Measurements from ENCODE around the gene DIRAS3.

Gene DIRAS3

DNA sequence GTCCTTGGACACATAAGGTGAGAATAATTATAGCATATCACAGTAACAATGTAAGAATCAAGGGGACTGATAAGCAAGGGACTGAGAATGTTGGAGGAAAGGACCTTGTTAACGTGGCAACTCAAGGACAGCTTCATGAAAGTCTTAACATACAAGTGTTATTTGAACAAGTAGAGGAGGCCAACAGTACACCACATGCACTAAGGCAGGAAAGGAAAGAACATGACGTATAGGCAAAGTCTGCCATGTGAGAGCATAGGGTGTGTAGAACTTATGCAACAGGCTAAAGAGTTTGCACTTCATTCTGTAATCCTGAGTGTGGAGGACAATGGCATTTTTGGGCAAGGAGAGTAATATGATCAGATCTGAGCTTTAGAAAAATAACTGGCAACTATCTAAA is 33.3 kb upstream of the DIRAS3 start:
- Histone ChIP-seq H2BK12ac (ENCODE audit: low read length in 2 of 2) (no peak overlapping the region), H2BK15ac (ENCODE audit: low read depth, poor library complexity, severe bottlenecking) (no peak overlapping the region), H4K91ac (ENCODE audit: low read length) (no peak overlapping the region), H3K4me1 (ENCODE audit: control insufficient read depth, insufficient read depth, low read depth, low read length) (no peaks in the 10 kb centered on the region), H2BK120ac (ENCODE audit: low read depth, low read length) (no peak overlapping the region), H3K27me3 (ENCODE audit: control insufficient read depth in 1 of 2, insufficient read depth in 1 of 2, low read length in 2 of 2) (no peaks in the 10 kb centered on the region), H3K18ac (ENCODE audit: low read depth in 1 of 2, low read length in 2 of 2) (no peak overlapping the region), H3K36me3 (ENCODE audit: control insufficient read depth in 1 of 2, insufficient read depth in 2 of 2, low read depth in 1 of 2, low read length in 2 of 2) (no peaks in the 10 kb centered on the region), H3K4me2 (ENCODE audit: low read length, poor library complexity, severe bottlenecking) (no peak overlapping the region), H3K9ac (ENCODE audit: low read length) (no peak overlapping the region), H3K23ac (ENCODE audit: low read length in 2 of 2) (no peak overlapping the region), H3K9me3 (ENCODE audit: control insufficient read depth, low read length) (no peaks in the 10 kb centered on the region), H2AFZ (ENCODE audit: low read depth, low read length) (no peak overlapping the region), H3K27ac (ENCODE audit: low read length, poor library complexity, severe bottlenecking) (no peak overlapping the region), H3K4me3 (ENCODE audit: insufficient read depth in 1 of 2, low read depth in 1 of 2, low read length in 2 of 2) (no peak overlapping the region), H3K4ac (ENCODE audit: low read depth in 1 of 2, low read length in 2 of 2) (no peak overlapping the region), H4K8ac (ENCODE audit: low read length) (no peak overlapping the region), H2AK5ac (ENCODE audit: low read length, severe bottlenecking) (no peak overlapping the region), H3K14ac (ENCODE audit: low read length in 2 of 2) (no peak overlapping the region), H3K79me1 (replicated peaks; ENCODE audit: low read length, poor library complexity, severe bottlenecking) (no peaks in the 10 kb centered on the region), H2BK5ac (ENCODE audit: low read depth, low read length, poor library complexity, severe bottlenecking) (no peak overlapping the region)
- 44% methylated on average over 2 of the region's 2 CpGs for WGBS
- no peak for DNase-seq

DNA sequence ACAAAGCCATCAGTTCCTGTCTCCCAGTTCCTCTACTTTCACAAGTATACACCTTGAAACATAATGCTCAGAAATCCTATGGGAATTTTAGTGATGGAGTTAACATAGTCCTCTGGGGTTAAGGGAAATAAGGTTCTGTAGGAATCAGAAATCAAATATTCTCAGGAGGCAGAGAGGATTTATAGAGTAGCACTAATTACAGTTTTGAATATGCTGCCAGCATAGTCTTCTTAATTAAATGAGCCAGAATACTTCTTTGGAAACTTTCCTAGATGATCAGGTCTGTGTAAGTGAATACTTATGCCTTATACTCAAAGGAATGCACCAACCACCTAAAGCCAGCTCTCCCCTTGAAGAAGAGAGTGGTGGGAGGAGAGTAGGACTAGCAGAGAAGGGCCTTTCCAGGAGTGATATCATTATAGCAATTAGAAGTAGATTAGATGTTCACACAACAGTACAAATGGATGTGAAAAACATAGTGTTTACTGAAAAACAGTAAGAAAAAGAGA is 31.4 kb upstream of the DIRAS3 start:
- no peak overlapping the region for H3K4me3 ChIP-seq (ENCODE audit: insufficient read depth in 1 of 2, low read depth in 1 of 2, low read length in 2 of 2)
- no peaks in the 10 kb centered on the region for H3K27me3 ChIP-seq (ENCODE audit: control insufficient read depth in 1 of 2, insufficient read depth in 1 of 2, low read length in 2 of 2)
- no peak overlapping the region for H2BK120ac ChIP-seq (ENCODE audit: low read depth, low read length)
- H3K79me1 ChIP-seq (replicated peaks; ENCODE audit: low read length, poor library complexity, severe bottlenecking): no peaks in the 10 kb centered on the region
- H2BK12ac ChIP-seq (ENCODE audit: low read length in 2 of 2): no peak overlapping the region
- no peak overlapping the region for H2AFZ ChIP-seq (ENCODE audit: low read depth, low read length)
- no peak overlapping the region for H2BK5ac ChIP-seq (ENCODE audit: low read depth, low read length, poor library complexity, severe bottlenecking)
- H2AK5ac ChIP-seq (ENCODE audit: low read length, severe bottlenecking): no peak overlapping the region
- no peak overlapping the region for H3K14ac ChIP-seq (ENCODE audit: low read length in 2 of 2)
- no peak for DNase-seq
- H3K36me3 ChIP-seq (ENCODE audit: control insufficient read depth in 1 of 2, insufficient read depth in 2 of 2, low read depth in 1 of 2, low read length in 2 of 2): no peaks in the 10 kb centered on the region
- H3K9ac ChIP-seq (ENCODE audit: low read length): no peak overlapping the region
- no peak overlapping the region for H3K4me2 ChIP-seq (ENCODE audit: low read length, poor library complexity, severe bottlenecking)
- H3K9me3 ChIP-seq (ENCODE audit: control insufficient read depth, low read length): no peaks in the 10 kb centered on the region
- H3K4me1 ChIP-seq (ENCODE audit: control insufficient read depth, insufficient read depth, low read depth, low read length): no peaks in the 10 kb centered on the region
- no peak overlapping the region for H3K23ac ChIP-seq (ENCODE audit: low read length in 2 of 2)
- H4K8ac ChIP-seq (ENCODE audit: low read length): no peak overlapping the region
- no peak overlapping the region for H4K91ac ChIP-seq (ENCODE audit: low read length)
- no peak overlapping the region for H2BK15ac ChIP-seq (ENCODE audit: low read depth, poor library complexity, severe bottlenecking)
- no peak overlapping the region for H3K18ac ChIP-seq (ENCODE audit: low read depth in 1 of 2, low read length in 2 of 2)
- no peak overlapping the region for H3K27ac ChIP-seq (ENCODE audit: low read length, poor library complexity, severe bottlenecking)
- H3K4ac ChIP-seq (ENCODE audit: low read depth in 1 of 2, low read length in 2 of 2): no peak overlapping the region

DNA sequence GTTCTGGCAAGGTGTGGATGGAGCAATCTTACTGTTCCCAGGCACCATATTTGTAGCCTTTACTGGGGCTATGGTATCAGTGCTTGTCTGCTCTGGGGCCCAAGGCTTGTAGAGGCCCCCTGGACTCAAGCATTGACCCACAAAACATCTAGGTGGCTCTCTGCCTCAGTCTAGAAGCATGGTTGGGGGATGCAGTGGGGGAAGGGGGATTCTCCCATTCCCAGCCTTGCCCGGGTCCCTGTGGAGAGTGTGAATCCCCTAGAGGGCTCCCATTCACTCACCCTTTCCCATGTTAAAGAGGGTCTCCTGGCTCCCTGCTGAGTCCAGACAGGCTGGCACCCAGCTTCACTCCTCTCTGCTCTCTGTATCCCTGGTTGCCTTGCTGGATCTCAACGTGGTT is 28.2 kb upstream of the DIRAS3 start:
- Histone ChIP-seq H4K8ac (ENCODE audit: low read length) (no peak overlapping the region), H3K9ac (ENCODE audit: low read length) (no peak overlapping the region), H2AK5ac (ENCODE audit: low read length, severe bottlenecking) (no peak overlapping the region), H3K27me3 (ENCODE audit: control insufficient read depth in 1 of 2, insufficient read depth in 1 of 2, low read length in 2 of 2) (no peaks in the 10 kb centered on the region), H3K4me3 (ENCODE audit: insufficient read depth in 1 of 2, low read depth in 1 of 2, low read length in 2 of 2) (no peak overlapping the region), H3K14ac (ENCODE audit: low read length in 2 of 2) (peak overlapping the region in 1 of 2 experiments; percentile 32), H2AFZ (ENCODE audit: low read depth, low read length) (no peak overlapping the region), H3K27ac (ENCODE audit: low read length, poor library complexity, severe bottlenecking) (no peak overlapping the region), H3K4me1 (ENCODE audit: control insufficient read depth, insufficient read depth, low read depth, low read length) (no peaks in the 10 kb centered on the region), H2BK12ac (ENCODE audit: low read length in 2 of 2) (no peak overlapping the region), H2BK5ac (ENCODE audit: low read depth, low read length, poor library complexity, severe bottlenecking) (no peak overlapping the region), H3K36me3 (ENCODE audit: control insufficient read depth in 1 of 2, insufficient read depth in 2 of 2, low read depth in 1 of 2, low read length in 2 of 2) (no peaks in the 10 kb centered on the region), H4K91ac (ENCODE audit: low read length) (no peak overlapping the region), H3K9me3 (ENCODE audit: control insufficient read depth, low read length) (peaks cover 3% of the 10 kb centered on the region), H3K18ac (ENCODE audit: low read depth in 1 of 2, low read length in 2 of 2) (peak overlapping the region in 1 of 2 experiments; percentile 8), H3K79me1 (replicated peaks; ENCODE audit: low read length, poor library complexity, severe bottlenecking) (no peaks in the 10 kb centered on the region), H3K23ac (ENCODE audit: low read length in 2 of 2) (no peak overlapping the region), H2BK120ac (ENCODE audit: low read depth, low read length) (no peak overlapping the region), H3K4me2 (ENCODE audit: low read length, poor library complexity, severe bottlenecking) (no peak overlapping the region), H3K4ac (ENCODE audit: low read depth in 1 of 2, low read length in 2 of 2) (no peak overlapping the region), H2BK15ac (ENCODE audit: low read depth, poor library complexity, severe bottlenecking) (no peak overlapping the region)
- WGBS: 60% methylated on average over 2 of the region's 2 CpGs
- DNase-seq: no peak

DNA sequence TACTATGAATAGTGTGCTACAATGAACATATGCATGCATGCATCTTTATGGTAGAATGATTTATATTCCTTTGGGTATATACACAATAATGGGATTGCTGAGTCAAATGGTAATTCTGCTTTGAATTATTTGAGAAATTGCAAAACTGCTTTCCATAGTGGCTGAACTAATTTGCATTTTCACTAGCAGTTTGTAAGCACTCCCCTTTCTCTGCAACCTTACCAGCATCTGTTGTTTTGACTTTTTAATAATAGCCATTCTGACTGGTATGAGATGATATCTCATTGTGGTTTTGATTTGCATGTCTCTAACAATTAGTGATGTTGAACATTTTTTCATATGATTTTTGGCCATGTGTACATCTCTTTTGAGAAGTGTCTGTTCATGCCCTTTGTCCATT is 24.0 kb upstream of the DIRAS3 start:
- Histone ChIP-seq H3K4me1 (ENCODE audit: control insufficient read depth, insufficient read depth, low read depth, low read length) (no peaks in the 10 kb centered on the region), H2BK120ac (ENCODE audit: low read depth, low read length) (no peak overlapping the region), H4K8ac (ENCODE audit: low read length) (no peak overlapping the region), H3K27me3 (ENCODE audit: control insufficient read depth in 1 of 2, insufficient read depth in 1 of 2, low read length in 2 of 2) (no peaks in the 10 kb centered on the region), H3K14ac (ENCODE audit: low read length in 2 of 2) (no peak overlapping the region), H3K9me3 (ENCODE audit: control insufficient read depth, low read length) (peaks cover 3% of the 10 kb centered on the region), H4K91ac (ENCODE audit: low read length) (no peak overlapping the region), H3K79me1 (replicated peaks; ENCODE audit: low read length, poor library complexity, severe bottlenecking) (no peaks in the 10 kb centered on the region), H3K23ac (ENCODE audit: low read length in 2 of 2) (no peak overlapping the region), H2BK5ac (ENCODE audit: low read depth, low read length, poor library complexity, severe bottlenecking) (no peak overlapping the region), H3K4me3 (ENCODE audit: insufficient read depth in 1 of 2, low read depth in 1 of 2, low read length in 2 of 2) (no peak overlapping the region), H2AFZ (ENCODE audit: low read depth, low read length) (no peak overlapping the region), H3K36me3 (ENCODE audit: control insufficient read depth in 1 of 2, insufficient read depth in 2 of 2, low read depth in 1 of 2, low read length in 2 of 2) (no peaks in the 10 kb centered on the region), H3K4me2 (ENCODE audit: low read length, poor library complexity, severe bottlenecking) (no peak overlapping the region), H2AK5ac (ENCODE audit: low read length, severe bottlenecking) (no peak overlapping the region), H3K27ac (ENCODE audit: low read length, poor library complexity, severe bottlenecking) (no peak overlapping the region), H3K18ac (ENCODE audit: low read depth in 1 of 2, low read length in 2 of 2) (no peak overlapping the region), H3K4ac (ENCODE audit: low read depth in 1 of 2, low read length in 2 of 2) (no peak overlapping the region), H3K9ac (ENCODE audit: low read length) (no peak overlapping the region), H2BK12ac (ENCODE audit: low read length in 2 of 2) (no peak overlapping the region), H2BK15ac (ENCODE audit: low read depth, poor library complexity, severe bottlenecking) (no peak overlapping the region)
- no peak for DNase-seq
